PC-9 (cell line): ENCODE data around the gene PHF21A.

ENCODE experiments used
- CTCF ChIP-seq: fragments of 200-600 bp; sonication (generic); conservative IDR thresholded peaks from 2 replicates; pipeline ENCODE4 v1.6.1; 2017; ENCODE audit warnings: mixed run types, antibody characterized with exemption, mild to moderate bottlenecking, moderate library complexity
- EZH2 ChIP-seq: fragments of 200-600 bp; sonication (generic); IDR thresholded peaks from 2 replicates; pipeline ENCODE4 v1.8.0; 2017; ENCODE audit warnings: antibody characterized with exemption, low read depth

DNA sequence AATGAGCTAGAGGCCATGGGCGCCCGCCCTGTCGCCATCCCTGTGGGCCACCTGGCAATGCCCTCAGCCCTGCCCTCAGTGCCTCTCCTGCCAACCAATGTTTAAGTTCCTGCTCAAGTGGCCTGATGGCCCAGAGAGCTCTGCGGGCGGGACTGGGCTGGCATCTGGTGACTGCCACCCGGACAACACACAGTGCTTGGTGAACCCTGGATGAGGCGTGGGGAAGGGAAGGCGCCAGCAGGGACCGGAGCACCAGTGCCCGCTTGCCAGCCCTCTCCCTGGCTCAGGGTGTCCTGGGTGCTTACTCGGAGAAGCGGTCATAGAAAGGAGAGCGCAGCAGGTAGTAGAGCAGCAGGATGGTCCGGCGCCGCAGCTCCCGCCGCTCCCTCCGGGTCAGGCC lies 207.7 kb downstream of the PHF21A start:
- no peak for TF ChIP-seq CTCF
- TF ChIP-seq EZH2 = no peak
